ENCODE data around the gene SLC35G1. TPM values are rescaled to one million over a fixed set of nuclear protein-coding genes. Genes with fewer than 3 reads are reported as not detected.

The SLC35G1 gene
- total RNA-seq, 1 experiment from 2014 or later = 6.9 TPM

- Histone ChIP-seq H3K36me3 (ENCODE audit: low read depth, low read length) (no peaks in the 10 kb centered on the region), H3K4me1 (ENCODE audit: insufficient read depth, low read length) (no peaks in the 10 kb centered on the region), H2AFZ (ENCODE audit: low read length) (peak overlapping the region; percentile 62), H3K79me2 (ENCODE audit: low read length) (no peaks in the 10 kb centered on the region), H3K27me3 (ENCODE audit: low read length) (no peaks in the 10 kb centered on the region), H3K9me2 (replicated peaks; ENCODE audit: low read length) (no peaks in the 10 kb centered on the region), H3K9ac (ENCODE audit: low read length) (no peak overlapping the region), H4K20me1 (ENCODE audit: low read length) (no peaks in the 10 kb centered on the region), H3F3A (ENCODE audit: low read length, unreplicated experiment) (no peaks in the 10 kb centered on the region), H3K9me3 (ENCODE audit: low read length) (no peaks in the 10 kb centered on the region), H3K27ac (ENCODE audit: low read length) (no peak overlapping the region), H3K4me2 (ENCODE audit: low read length) (no peak overlapping the region), H3K4me3 (ENCODE audit: low read length) (no peak overlapping the region)
- intact Hi-C loops (cut with micrococcal nuclease) = no loop called here
- ATAC-seq (no peak), DNase-seq (no peak)
- POLR2A ChIA-PET (ENCODE audit: unreplicated experiment) = no interaction called here
- TF ChIP-seq EZH2phosphoT487 (IDR thresholded peaks at IDR 0.05; ENCODE audit: borderline replicate concordance, low read length) = no peak
- TF ChIP-seq CTCF (conservative IDR thresholded peaks at IDR 0.05; ENCODE audit: low read depth, low read length) = no peak
- no peak for TF ChIP-seq EZH2 (IDR thresholded peaks at IDR 0.05; ENCODE audit: low read length, unreplicated experiment)
- CTCF ChIA-PET = no interaction called here
- BruUV-seq (replicated peaks) = no TSS peak
Measured at GRCh38 chr10:93873420-93874115, 20.2 kb upstream of the SLC35G1 start.

GRCh38 chr10:93874309-93875031, 19.3 kb upstream of the SLC35G1 start:
- Histone ChIP-seq H3K27me3 (ENCODE audit: low read length) (no peaks in the 10 kb centered on the region), H3K9ac (ENCODE audit: low read length) (no peak overlapping the region), H3K4me1 (ENCODE audit: insufficient read depth, low read length) (no peaks in the 10 kb centered on the region), H3K27ac (ENCODE audit: low read length) (no peak overlapping the region), H3K4me3 (ENCODE audit: low read length) (no peak overlapping the region), H3K36me3 (ENCODE audit: low read depth, low read length) (no peaks in the 10 kb centered on the region), H4K20me1 (ENCODE audit: low read length) (no peaks in the 10 kb centered on the region), H3K9me3 (ENCODE audit: low read length) (no peaks in the 10 kb centered on the region), H3K9me2 (replicated peaks; ENCODE audit: low read length) (no peaks in the 10 kb centered on the region), H2AFZ (ENCODE audit: low read length) (no peak overlapping the region), H3F3A (ENCODE audit: low read length, unreplicated experiment) (no peaks in the 10 kb centered on the region), H3K4me2 (ENCODE audit: low read length) (no peak overlapping the region), H3K79me2 (ENCODE audit: low read length) (no peaks in the 10 kb centered on the region)
- ChIA-PET POLR2A (ENCODE audit: unreplicated experiment) (no interaction called here), CTCF (no interaction called here)
- TF ChIP-seq CTCF (conservative IDR thresholded peaks at IDR 0.05; ENCODE audit: low read depth, low read length) = no peak
- TF ChIP-seq EZH2 (IDR thresholded peaks at IDR 0.05; ENCODE audit: low read length, unreplicated experiment) = no peak
- no peak for TF ChIP-seq EZH2phosphoT487 (IDR thresholded peaks at IDR 0.05; ENCODE audit: borderline replicate concordance, low read length)
- intact Hi-C loops (cut with micrococcal nuclease) = no loop called here
- BruUV-seq (replicated peaks) = no TSS peak
- ATAC-seq (no peak), DNase-seq (no peak)

GRCh38 chr10:93875032-93875358, 18.8 kb upstream of the SLC35G1 start:
- H3K4me2 ChIP-seq (ENCODE audit: low read length) = no peak overlapping the region
- no peaks in the 10 kb centered on the region for H3K36me3 ChIP-seq (ENCODE audit: low read depth, low read length)
- TF ChIP-seq EZH2phosphoT487 (IDR thresholded peaks at IDR 0.05; ENCODE audit: borderline replicate concordance, low read length) (no peak), CTCF (conservative IDR thresholded peaks at IDR 0.05; ENCODE audit: low read depth, low read length) (no peak), EZH2 (IDR thresholded peaks at IDR 0.05; ENCODE audit: low read length, unreplicated experiment) (no peak)
- H3K79me2 ChIP-seq (ENCODE audit: low read length) = no peaks in the 10 kb centered on the region
- H3K4me1 ChIP-seq (ENCODE audit: insufficient read depth, low read length) = no peaks in the 10 kb centered on the region
- H3K4me3 ChIP-seq (ENCODE audit: low read length) = no peak overlapping the region
- CTCF ChIA-PET = no interaction called here
- POLR2A ChIA-PET (ENCODE audit: unreplicated experiment) = no interaction called here
- no peak for DNase-seq
- no peak for ATAC-seq
- no peaks in the 10 kb centered on the region for H3K9me2 ChIP-seq (replicated peaks; ENCODE audit: low read length)
- intact Hi-C loops (cut with micrococcal nuclease) = no loop called here
- H3K9ac ChIP-seq (ENCODE audit: low read length) = no peak overlapping the region
- no peaks in the 10 kb centered on the region for H3K9me3 ChIP-seq (ENCODE audit: low read length)
- H4K20me1 ChIP-seq (ENCODE audit: low read length) = no peaks in the 10 kb centered on the region
- no peaks in the 10 kb centered on the region for H3K27me3 ChIP-seq (ENCODE audit: low read length)
- H2AFZ ChIP-seq (ENCODE audit: low read length) = no peak overlapping the region
- H3K27ac ChIP-seq (ENCODE audit: low read length) = no peak overlapping the region
- no peaks in the 10 kb centered on the region for H3F3A ChIP-seq (ENCODE audit: low read length, unreplicated experiment)
- no TSS peak for BruUV-seq (replicated peaks)
